ENCODE data around the gene ABCA4.

ABCA4 gene

GRCh38 chr1:94095744-94096469 is 25.0 kb downstream of the ABCA4 start:
- no peaks in the 10 kb centered on the region for H3K36me3 Mint-ChIP-seq (ENCODE audit: insufficient read depth)
- no peak for DNase-seq

GRCh38 chr1:94095112-94095637 is 25.8 kb downstream of the ABCA4 start:
- H3K36me3 Mint-ChIP-seq (ENCODE audit: insufficient read depth), result no peaks in the 10 kb centered on the region
- ATAC-seq (replicated peaks) (no peak), DNase-seq (no peak)
- no peak overlapping the region for H3K27ac Mint-ChIP-seq
- H3K4me1 Mint-ChIP-seq (ENCODE audit: low read depth in 2 of 2), result peaks cover 0 to 5% of the 10 kb centered on the region in 2 donors
- H3K27me3 Mint-ChIP-seq, result peaks cover 16 to 31% of the 10 kb centered on the region in 2 donors
- H3K4me3 Mint-ChIP-seq, result no peak overlapping the region
- H3K9me3 Mint-ChIP-seq, result no peaks in the 10 kb centered on the region

More at GRCh38 chr1:94095744-94096469, 25.0 kb downstream of the ABCA4 start:
- no peak overlapping the region for H3K27ac Mint-ChIP-seq
- H3K4me1 Mint-ChIP-seq (ENCODE audit: low read depth in 2 of 2), result peaks cover 0 to 5% of the 10 kb centered on the region in 2 donors
- no peaks in the 10 kb centered on the region for H3K9me3 Mint-ChIP-seq
- peaks cover 15 to 39% of the 10 kb centered on the region in 2 donors for H3K27me3 Mint-ChIP-seq
- no peak overlapping the region for H3K4me3 Mint-ChIP-seq
- ATAC-seq (replicated peaks), result no peak

- Mint-ChIP-seq H3K9me3 (no peaks in the 10 kb centered on the region), H3K36me3 (ENCODE audit: insufficient read depth) (no peaks in the 10 kb centered on the region), H3K27ac (no peak overlapping the region), H3K27me3 (peaks cover 13 to 27% of the 10 kb centered on the region in 2 donors), H3K4me3 (no peak overlapping the region), H3K4me1 (ENCODE audit: low read depth in 2 of 2) (peaks cover 0 to 5% of the 10 kb centered on the region in 2 donors)
- ATAC-seq (replicated peaks), result no peak
- no peak for DNase-seq
Observed at GRCh38 chr1:94094469-94095111, 26.4 kb downstream of the ABCA4 start.

GRCh38 chr1:94093996-94094395 is 27.0 kb downstream of the ABCA4 start:
- ATAC-seq (replicated peaks) (no peak), DNase-seq (no peak)
- Mint-ChIP-seq H3K9me3 (no peaks in the 10 kb centered on the region), H3K4me3 (no peak overlapping the region), H3K4me1 (ENCODE audit: low read depth in 2 of 2) (peaks cover 0 to 5% of the 10 kb centered on the region in 2 donors), H3K27me3 (peaks cover 13 to 27% of the 10 kb centered on the region in 2 donors), H3K27ac (no peak overlapping the region), H3K36me3 (ENCODE audit: insufficient read depth) (no peaks in the 10 kb centered on the region)

DNA sequence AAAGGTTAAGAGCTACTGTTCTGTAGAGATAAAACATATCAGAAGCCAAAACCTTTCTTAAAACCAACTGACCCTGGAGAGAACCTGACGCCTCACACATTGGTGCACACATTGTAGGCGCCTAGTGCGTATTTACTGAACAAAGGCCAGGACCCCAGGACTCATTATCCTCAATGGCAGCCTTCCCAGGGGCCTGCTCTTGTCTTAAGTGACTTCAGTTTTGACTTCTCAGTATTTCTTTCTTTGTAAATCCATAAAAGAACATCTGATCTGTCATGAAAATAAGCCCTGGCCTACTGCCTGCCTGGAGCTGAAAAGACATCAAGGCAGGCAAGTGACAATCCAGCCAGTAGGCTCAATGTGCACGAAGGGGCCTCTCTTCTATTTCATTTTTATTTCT is 27.6 kb downstream of the ABCA4 start:
- DNase-seq (no peak), ATAC-seq (replicated peaks) (no peak)
- no peak overlapping the region for H3K27ac Mint-ChIP-seq
- H3K4me1 Mint-ChIP-seq (ENCODE audit: low read depth in 2 of 2), result peaks cover 0 to 5% of the 10 kb centered on the region in 2 donors
- H3K27me3 Mint-ChIP-seq, result peaks cover 15 to 27% of the 10 kb centered on the region in 2 donors
- H3K36me3 Mint-ChIP-seq (ENCODE audit: insufficient read depth), result no peaks in the 10 kb centered on the region
- no peaks in the 10 kb centered on the region for H3K9me3 Mint-ChIP-seq
- H3K4me3 Mint-ChIP-seq, result no peak overlapping the region

DNA sequence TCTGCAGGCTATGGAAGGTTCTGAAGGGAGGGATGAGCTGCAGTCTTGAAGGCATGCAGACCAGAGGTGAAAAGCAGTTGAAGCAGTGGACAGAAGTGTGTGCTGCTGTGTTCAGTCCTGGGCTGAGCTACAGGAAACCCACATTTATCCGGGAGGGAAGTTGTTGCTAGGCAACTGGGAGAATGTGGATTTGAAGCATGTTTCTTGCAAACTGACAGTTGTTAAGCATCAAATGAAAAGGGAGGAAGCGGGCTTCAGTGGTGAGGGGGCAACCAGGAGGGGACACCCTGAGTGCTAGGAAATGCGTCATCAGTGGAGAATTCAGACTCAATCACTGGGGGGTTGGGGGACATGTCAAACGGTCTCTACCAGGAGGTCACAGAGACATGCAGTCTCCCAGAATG is 28.7 kb downstream of the ABCA4 start:
- no peaks in the 10 kb centered on the region for H3K36me3 Mint-ChIP-seq (ENCODE audit: insufficient read depth)
- peak; percentile 22 for ATAC-seq (replicated peaks)

GRCh38 chr1:94090761-94091160 is 30.2 kb downstream of the ABCA4 start:
- Mint-ChIP-seq H3K4me1 (ENCODE audit: low read depth in 2 of 2) (peaks cover 0 to 5% of the 10 kb centered on the region in 2 donors), H3K4me3 (no peak overlapping the region), H3K27ac (no peak overlapping the region), H3K36me3 (ENCODE audit: insufficient read depth) (no peaks in the 10 kb centered on the region), H3K27me3 (peaks cover 34 to 35% of the 10 kb centered on the region in 2 donors), H3K9me3 (no peaks in the 10 kb centered on the region)
- no peak for ATAC-seq (replicated peaks)
- DNase-seq, result no peak

More for the DNA sequence above, 28.7 kb downstream of the ABCA4 start:
- no peak overlapping the region for H3K4me3 Mint-ChIP-seq
- H3K27ac Mint-ChIP-seq, result no peak overlapping the region
- peaks cover 0 to 5% of the 10 kb centered on the region in 2 donors for H3K4me1 Mint-ChIP-seq (ENCODE audit: low read depth in 2 of 2)
- no peaks in the 10 kb centered on the region for H3K9me3 Mint-ChIP-seq
- peaks cover 22 to 31% of the 10 kb centered on the region in 2 donors for H3K27me3 Mint-ChIP-seq
- DNase-seq, result no peak

- no peak for ATAC-seq (replicated peaks)
- H3K27ac Mint-ChIP-seq, result no peak overlapping the region
Observed at GRCh38 chr1:94087193-94087592, 33.8 kb downstream of the ABCA4 start.

DNA sequence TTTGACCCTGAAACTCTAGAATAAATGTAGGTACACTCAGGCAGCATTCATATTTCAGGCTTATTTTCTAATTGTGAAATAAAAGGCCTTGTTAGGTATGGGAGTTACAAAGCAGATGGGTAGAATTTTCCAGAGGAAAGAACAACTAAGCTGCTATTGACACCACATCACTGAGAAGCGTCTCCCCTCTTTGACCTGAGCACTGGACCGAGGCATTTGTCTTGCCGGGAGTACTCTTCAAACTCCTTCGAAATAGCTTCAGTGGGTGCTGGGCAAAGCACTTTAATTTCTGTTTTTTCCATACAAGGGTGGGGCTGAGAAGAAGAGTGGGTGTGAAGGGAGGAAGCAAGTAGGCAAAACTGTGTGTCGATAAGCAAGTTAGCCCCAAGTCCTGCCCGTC is 36.4 kb downstream of the ABCA4 start:
- peaks cover 0 to 2% of the 10 kb centered on the region in 2 donors for H3K4me1 Mint-ChIP-seq (ENCODE audit: low read depth in 2 of 2)
- peaks cover 25 to 38% of the 10 kb centered on the region in 2 donors for H3K27me3 Mint-ChIP-seq
- H3K36me3 Mint-ChIP-seq (ENCODE audit: insufficient read depth), result no peaks in the 10 kb centered on the region
- DNase-seq (no peak), ATAC-seq (replicated peaks) (no peak)
- H3K27ac Mint-ChIP-seq, result no peak overlapping the region
- no peaks in the 10 kb centered on the region for H3K9me3 Mint-ChIP-seq
- no peak overlapping the region for H3K4me3 Mint-ChIP-seq

More at GRCh38 chr1:94087193-94087592, 33.8 kb downstream of the ABCA4 start:
- DNase-seq, result no peak
- Mint-ChIP-seq H3K27me3 (peaks cover 31 to 38% of the 10 kb centered on the region in 2 donors), H3K36me3 (ENCODE audit: insufficient read depth) (no peaks in the 10 kb centered on the region), H3K4me3 (no peak overlapping the region), H3K9me3 (no peaks in the 10 kb centered on the region), H3K4me1 (ENCODE audit: low read depth in 2 of 2) (peaks cover 0 to 5% of the 10 kb centered on the region in 2 donors)

- Mint-ChIP-seq H3K4me1 (ENCODE audit: low read depth in 2 of 2) (peaks cover 0 to 2% of the 10 kb centered on the region in 2 donors), H3K9me3 (no peaks in the 10 kb centered on the region), H3K4me3 (no peak overlapping the region), H3K27ac (no peak overlapping the region), H3K27me3 (peaks cover 25 to 41% of the 10 kb centered on the region in 2 donors), H3K36me3 (ENCODE audit: insufficient read depth) (no peaks in the 10 kb centered on the region)
- DNase-seq, result no peak
- no peak for ATAC-seq (replicated peaks)
Observed at GRCh38 chr1:94084085-94084484, 36.9 kb downstream of the ABCA4 start.

GRCh38 chr1:94083681-94084080 is 37.3 kb downstream of the ABCA4 start:
- Mint-ChIP-seq H3K27me3 (peaks cover 25 to 38% of the 10 kb centered on the region in 2 donors), H3K4me1 (ENCODE audit: low read depth in 2 of 2) (peaks cover 0 to 2% of the 10 kb centered on the region in 2 donors), H3K9me3 (no peaks in the 10 kb centered on the region), H3K36me3 (ENCODE audit: insufficient read depth) (no peaks in the 10 kb centered on the region), H3K27ac (no peak overlapping the region), H3K4me3 (no peak overlapping the region)
- no peak for DNase-seq
- ATAC-seq (replicated peaks), result no peak

DNA sequence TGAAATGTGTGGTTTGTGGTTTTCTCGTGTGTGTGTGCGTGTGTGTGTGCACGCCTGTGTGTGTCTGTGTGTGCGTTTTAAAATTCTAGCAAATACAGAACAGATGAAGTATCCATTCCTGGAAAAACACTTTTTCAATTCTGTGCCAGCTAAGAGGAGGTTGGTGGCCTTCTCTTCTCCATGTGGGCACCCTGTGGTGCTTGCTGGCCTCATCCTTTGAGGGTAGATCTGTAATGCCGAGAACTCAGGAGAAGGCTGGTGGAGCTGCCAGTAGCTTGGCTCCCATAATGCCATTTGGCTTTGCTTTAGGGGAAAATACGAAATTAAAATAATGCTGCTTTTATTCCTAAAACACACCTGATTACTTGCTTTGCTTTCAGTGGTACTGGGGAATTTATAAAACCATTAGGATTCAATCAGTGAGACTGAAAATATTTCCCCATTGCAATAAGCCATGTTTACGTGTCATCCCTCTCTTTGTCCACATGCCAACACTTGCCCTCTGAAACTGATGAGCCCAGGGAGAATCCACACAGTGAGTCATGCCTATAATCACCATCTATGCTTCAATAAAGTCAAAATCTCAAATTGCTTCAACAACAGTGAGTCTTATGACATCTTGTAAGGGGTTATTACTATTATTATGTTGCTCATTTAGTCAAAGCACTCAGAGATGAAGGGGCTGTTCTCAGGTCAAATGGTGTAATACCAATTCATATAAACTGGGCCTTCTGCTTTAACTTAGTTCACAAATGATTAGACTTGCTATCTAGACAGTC is 39.2 kb downstream of the ABCA4 start:
- Mint-ChIP-seq H3K9me3 (no peaks in the 10 kb centered on the region), H3K27me3 (peaks cover 16 to 30% of the 10 kb centered on the region in 2 donors), H3K4me1 (ENCODE audit: low read depth in 2 of 2) (peaks cover 0 to 2% of the 10 kb centered on the region in 2 donors), H3K4me3 (no peak overlapping the region), H3K27ac (no peak overlapping the region), H3K36me3 (ENCODE audit: insufficient read depth) (no peaks in the 10 kb centered on the region)
- DNase-seq, result no peak
- no peak for ATAC-seq (replicated peaks)

DNA sequence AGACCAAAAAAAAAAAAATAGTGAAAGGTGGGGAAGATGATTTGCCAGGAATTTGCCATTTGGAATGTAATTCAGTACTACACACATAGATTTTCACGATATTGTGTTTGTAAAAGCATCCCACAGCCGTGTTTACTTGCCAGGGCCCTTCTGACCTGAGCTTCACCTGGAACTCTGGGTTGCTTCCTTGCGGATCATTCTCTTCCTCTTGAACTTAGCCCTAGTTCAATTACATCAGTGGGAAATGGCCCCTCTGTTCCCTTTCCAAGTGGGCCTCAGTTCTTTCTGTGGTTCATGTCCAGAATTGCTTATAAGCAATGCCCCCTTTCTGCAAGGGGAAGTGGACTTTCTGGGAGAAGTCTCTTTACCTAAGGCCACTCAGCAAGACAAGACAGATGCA is 41.0 kb downstream of the ABCA4 start:
- no peak overlapping the region for H3K4me3 Mint-ChIP-seq
- peaks cover 12 to 34% of the 10 kb centered on the region in 2 donors for H3K27me3 Mint-ChIP-seq
- no peak overlapping the region for H3K27ac Mint-ChIP-seq
- no peak for ATAC-seq (replicated peaks)
- no peaks in the 10 kb centered on the region for H3K36me3 Mint-ChIP-seq (ENCODE audit: insufficient read depth)
- DNase-seq, result no peak
- H3K9me3 Mint-ChIP-seq, result no peaks in the 10 kb centered on the region
- H3K4me1 Mint-ChIP-seq (ENCODE audit: low read depth in 2 of 2), result peaks cover 0 to 2% of the 10 kb centered on the region in 2 donors
